ENCODE results near the gene RAC2. TPM values are rescaled to one million over a fixed set of nuclear protein-coding genes. Genes with fewer than 3 reads are reported as not detected.

RAC2 gene
- total RNA-seq, 2 donors from 2014 or later: 620 to 681 TPM

- H3K36me3 Mint-ChIP-seq (ENCODE audit: insufficient read depth in 2 of 2): peaks cover 0 to 2% of the 10 kb centered on the region in 2 donors
- peaks cover 61% of the 10 kb centered on the region for H3K4me1 Mint-ChIP-seq (ENCODE audit: low read depth)
- no peak for DNase-seq
- no peak overlapping the region for H3K27ac Mint-ChIP-seq
- no peaks in the 10 kb centered on the region for H3K27me3 Mint-ChIP-seq (ENCODE audit: low read depth)
- H3K4me3 Mint-ChIP-seq: no peak overlapping the region
- H3K9me3 Mint-ChIP-seq: no peaks in the 10 kb centered on the region
- no peak for ATAC-seq (replicated peaks in 1 of 2)
Observed at GRCh38 chr22:37270928-37271650, 27.0 kb upstream of the RAC2 start.

DNA sequence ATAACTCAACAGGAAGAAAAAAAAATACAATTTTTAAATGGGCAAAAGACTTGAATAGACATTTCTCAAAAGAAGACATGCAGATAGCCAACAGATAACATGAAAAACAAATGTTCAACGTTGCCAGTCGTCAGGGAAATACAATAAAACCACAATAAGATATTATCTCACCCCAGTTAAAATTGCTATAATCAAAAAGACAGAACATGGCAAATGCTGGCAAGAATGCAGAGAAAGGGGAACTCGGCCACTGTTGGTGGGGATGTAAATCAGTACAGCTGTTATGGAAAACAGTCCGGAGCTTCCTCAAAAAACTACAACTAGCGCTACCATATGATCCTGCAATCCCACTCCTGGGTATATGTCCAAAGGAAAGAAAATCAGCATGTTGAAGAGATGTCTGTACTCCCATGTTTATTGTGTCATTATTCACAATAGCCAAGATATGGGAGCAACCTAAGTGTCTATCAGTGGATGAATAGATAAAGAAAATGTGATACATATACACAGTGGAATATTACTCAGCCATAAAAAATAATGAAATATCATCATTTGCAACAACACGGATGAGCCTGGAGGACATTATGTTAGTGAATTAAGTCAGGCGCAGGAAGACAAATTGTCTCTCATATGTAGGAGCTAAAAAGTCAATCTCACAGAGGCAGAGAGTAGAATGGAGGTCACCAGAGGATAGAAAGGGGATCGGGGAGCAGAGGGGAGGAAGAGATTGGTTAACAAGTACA is 26.0 kb upstream of the RAC2 start:
- Mint-ChIP-seq H3K27me3 (ENCODE audit: low read depth) (no peaks in the 10 kb centered on the region), H3K4me1 (ENCODE audit: low read depth) (peaks cover 51% of the 10 kb centered on the region), H3K9me3 (no peaks in the 10 kb centered on the region), H3K27ac (peak overlapping the region; percentile 7), H3K4me3 (no peak overlapping the region), H3K36me3 (ENCODE audit: insufficient read depth in 2 of 2) (peaks cover 0 to 2% of the 10 kb centered on the region in 2 donors)
- DNase-seq: no peak
- no peak for ATAC-seq (replicated peaks in 1 of 2)

GRCh38 chr22:37267661-37268413 is 23.8 kb upstream of the RAC2 start:
- Mint-ChIP-seq H3K27me3 (ENCODE audit: low read depth) (no peaks in the 10 kb centered on the region), H3K9me3 (peaks cover 0 to 4% of the 10 kb centered on the region in 2 donors), H3K4me1 (ENCODE audit: low read depth) (peaks cover 29% of the 10 kb centered on the region), H3K36me3 (ENCODE audit: insufficient read depth in 2 of 2) (peaks cover 0 to 7% of the 10 kb centered on the region in 2 donors), H3K4me3 (peak overlapping the region; percentile 89 to 96), H3K27ac (peak overlapping the region; percentile 93)
- no peak for DNase-seq
- peak in 1 of 2 donors; percentile 30 for ATAC-seq (replicated peaks in 1 of 2)

DNA sequence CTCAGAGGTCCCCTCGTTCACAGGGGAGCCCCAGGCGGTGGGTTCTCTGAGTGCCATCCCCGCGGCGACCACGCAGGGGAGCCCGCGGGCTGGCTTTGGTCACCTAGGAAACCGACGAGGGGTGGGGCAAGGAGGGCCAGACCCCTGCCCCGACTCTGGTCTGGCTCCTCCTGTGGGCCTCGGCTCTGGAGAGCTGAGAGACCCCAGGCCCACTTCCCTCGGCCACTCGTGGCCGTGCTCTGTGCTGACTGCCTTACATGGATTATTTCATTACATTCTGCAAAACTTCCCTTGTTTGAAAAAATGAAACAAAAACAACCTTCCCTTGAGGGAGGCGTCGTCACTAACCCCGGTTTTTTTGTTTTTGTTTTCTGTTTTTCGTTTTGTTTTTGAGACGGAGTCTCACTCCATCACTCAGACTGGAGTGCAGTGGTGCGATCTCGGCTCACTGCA is 23.1 kb upstream of the RAC2 start:
- peaks cover 0 to 4% of the 10 kb centered on the region in 2 donors for H3K9me3 Mint-ChIP-seq
- H3K4me1 Mint-ChIP-seq (ENCODE audit: low read depth): peaks cover 33% of the 10 kb centered on the region
- H3K27ac Mint-ChIP-seq: peak overlapping the region; percentile 93
- peak; percentile 76 to 87 for DNase-seq
- H3K36me3 Mint-ChIP-seq (ENCODE audit: insufficient read depth in 2 of 2): peaks cover 0 to 7% of the 10 kb centered on the region in 2 donors
- ATAC-seq (replicated peaks in 1 of 2): peak; percentile 95 to 97
- peak overlapping the region; percentile 89 to 96 for H3K4me3 Mint-ChIP-seq
- H3K27me3 Mint-ChIP-seq (ENCODE audit: low read depth): no peaks in the 10 kb centered on the region

DNA sequence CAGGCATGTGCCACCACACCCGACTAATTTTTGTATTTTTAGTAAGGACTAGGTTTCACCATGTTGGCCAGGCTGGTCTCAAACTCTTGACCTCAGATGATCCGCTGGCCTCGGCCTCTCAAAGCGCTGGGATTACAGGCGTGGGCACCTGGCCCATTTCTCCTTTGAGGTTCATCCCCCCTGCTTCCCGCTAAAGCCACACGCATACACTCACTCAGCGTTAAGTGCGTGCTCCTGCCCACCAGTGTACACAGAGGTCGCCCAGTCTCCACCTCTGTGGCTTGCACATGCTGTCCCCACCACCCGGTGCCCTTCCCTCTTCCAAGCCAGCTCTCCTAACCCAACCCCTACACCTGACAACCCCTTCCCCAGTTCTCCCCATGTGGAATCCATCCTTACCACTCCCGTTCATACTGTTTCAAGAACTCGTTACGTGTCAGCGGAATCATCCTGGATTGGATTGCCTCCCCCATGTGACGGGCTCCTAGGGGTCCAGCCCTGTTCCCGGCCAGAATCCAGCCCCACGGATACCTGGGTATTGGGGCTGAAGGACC is 22.6 kb upstream of the RAC2 start:
- Mint-ChIP-seq H3K27ac (no peak overlapping the region), H3K27me3 (ENCODE audit: low read depth) (no peaks in the 10 kb centered on the region), H3K4me3 (peak overlapping the region; percentile 89 to 96), H3K9me3 (peaks cover 0 to 4% of the 10 kb centered on the region in 2 donors), H3K36me3 (ENCODE audit: insufficient read depth in 2 of 2) (peaks cover 0 to 7% of the 10 kb centered on the region in 2 donors), H3K4me1 (ENCODE audit: low read depth) (peaks cover 34% of the 10 kb centered on the region)
- peak; percentile 21 to 31 for ATAC-seq (replicated peaks in 1 of 2)
- DNase-seq: no peak

DNA sequence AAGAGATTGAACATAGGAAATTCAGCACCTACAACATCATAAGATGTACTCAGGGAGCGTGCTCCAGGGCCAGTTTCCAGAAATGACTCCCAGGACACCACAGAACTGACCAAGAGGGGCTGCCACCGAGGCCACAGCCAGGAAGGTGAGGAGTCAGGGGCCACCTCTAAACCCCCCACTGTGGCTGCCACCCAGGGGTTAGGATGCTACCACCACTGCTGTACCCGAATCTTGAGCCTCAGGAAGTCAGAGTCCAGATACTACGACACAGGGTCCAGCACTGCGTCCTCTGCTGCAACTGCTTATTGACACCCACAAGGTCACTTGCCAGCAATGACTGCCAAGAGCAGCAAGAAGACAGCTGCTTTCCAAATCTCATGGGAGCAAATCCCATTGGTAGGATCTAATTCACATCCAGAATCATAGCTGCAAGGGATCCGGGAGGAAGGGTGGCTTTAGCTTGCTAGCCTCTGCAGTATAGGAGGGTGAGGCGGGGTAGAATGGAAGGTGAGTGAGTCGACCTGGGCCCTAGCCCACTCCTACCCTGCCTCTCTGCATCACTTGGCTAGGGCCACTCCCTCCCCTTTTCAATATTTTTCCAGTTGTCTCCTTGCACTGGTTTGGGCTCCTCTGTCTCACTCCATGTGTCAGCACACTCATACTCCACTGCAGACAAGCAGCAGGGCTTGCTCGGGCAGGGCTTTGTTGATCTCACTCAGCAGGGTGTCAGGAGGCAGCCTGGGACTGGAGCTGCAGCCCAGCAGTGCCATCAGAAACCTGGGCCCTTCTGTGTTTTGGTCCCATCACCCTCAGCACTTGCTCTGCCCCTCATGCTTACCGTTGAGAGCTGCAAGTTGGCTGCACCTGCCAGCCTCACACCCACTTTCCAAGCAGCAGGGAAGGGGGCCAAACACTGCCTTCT is 20.2 kb upstream of the RAC2 start:
- DNase-seq: no peak
- Mint-ChIP-seq H3K4me1 (ENCODE audit: low read depth) (peaks cover 41% of the 10 kb centered on the region), H3K27me3 (ENCODE audit: low read depth) (no peaks in the 10 kb centered on the region), H3K4me3 (no peak overlapping the region), H3K36me3 (ENCODE audit: insufficient read depth in 2 of 2) (peaks cover 0 to 7% of the 10 kb centered on the region in 2 donors), H3K9me3 (peaks cover 0 to 4% of the 10 kb centered on the region in 2 donors), H3K27ac (no peak overlapping the region)
- no peak for ATAC-seq (replicated peaks in 1 of 2)

DNA sequence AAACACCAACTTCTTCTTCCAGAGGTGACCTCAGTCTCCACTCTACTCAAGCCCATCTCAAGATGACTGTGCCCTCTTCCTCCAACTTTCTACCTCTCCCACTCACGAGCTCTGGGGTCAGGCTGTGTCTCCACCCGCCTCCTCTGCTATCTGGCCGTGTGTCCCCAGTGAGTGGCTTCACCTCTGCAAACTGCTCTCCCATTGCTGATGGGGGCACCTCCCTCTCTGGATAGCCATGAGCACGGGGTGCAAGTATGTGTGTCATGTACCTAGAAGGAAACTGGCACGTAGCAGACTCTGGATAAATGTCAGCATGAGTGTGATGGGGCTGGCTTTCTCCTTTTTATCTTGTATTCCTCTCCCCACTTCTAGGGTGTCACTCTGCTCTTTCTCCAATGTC is 18.3 kb upstream of the RAC2 start:
- H3K27me3 Mint-ChIP-seq (ENCODE audit: low read depth): no peaks in the 10 kb centered on the region
- ATAC-seq (replicated peaks in 1 of 2) (no peak), DNase-seq (no peak)
- peaks cover 0 to 4% of the 10 kb centered on the region in 2 donors for H3K9me3 Mint-ChIP-seq
- peaks cover 0 to 5% of the 10 kb centered on the region in 2 donors for H3K36me3 Mint-ChIP-seq (ENCODE audit: insufficient read depth in 2 of 2)
- H3K4me3 Mint-ChIP-seq: no peak overlapping the region
- no peak overlapping the region for H3K27ac Mint-ChIP-seq
- H3K4me1 Mint-ChIP-seq (ENCODE audit: low read depth): peaks cover 36% of the 10 kb centered on the region

- ATAC-seq (replicated peaks in 1 of 2) (peak; percentile 74 to 87), DNase-seq (peak; percentile 66 to 78)
- H3K27me3 Mint-ChIP-seq (ENCODE audit: low read depth): no peaks in the 10 kb centered on the region
- H3K9me3 Mint-ChIP-seq: peaks cover 0 to 4% of the 10 kb centered on the region in 2 donors
- H3K4me3 Mint-ChIP-seq: peak overlapping the region; percentile 4 to 49
- H3K4me1 Mint-ChIP-seq (ENCODE audit: low read depth): peaks cover 34% of the 10 kb centered on the region
- peaks cover 0 to 5% of the 10 kb centered on the region in 2 donors for H3K36me3 Mint-ChIP-seq (ENCODE audit: insufficient read depth in 2 of 2)
- H3K27ac Mint-ChIP-seq: no peak overlapping the region
Observed at GRCh38 chr22:37260901-37261336, 16.9 kb upstream of the RAC2 start.

GRCh38 chr22:37260155-37260795 is 16.2 kb upstream of the RAC2 start:
- H3K4me3 Mint-ChIP-seq: peak overlapping the region; percentile 4 to 49

GRCh38 chr22:37259540-37260029 is 15.5 kb upstream of the RAC2 start:
- Mint-ChIP-seq H3K36me3 (ENCODE audit: insufficient read depth in 2 of 2) (peaks cover 0 to 5% of the 10 kb centered on the region in 2 donors), H3K27ac (peak overlapping the region; percentile 58), H3K27me3 (ENCODE audit: low read depth) (no peaks in the 10 kb centered on the region), H3K9me3 (peaks cover 0 to 2% of the 10 kb centered on the region in 2 donors), H3K4me3 (peak overlapping the region; percentile 40 to 57), H3K4me1 (ENCODE audit: low read depth) (peaks cover 48% of the 10 kb centered on the region)
- DNase-seq (no peak), ATAC-seq (replicated peaks in 1 of 2) (peak in 1 of 2 donors; percentile 34)

More at GRCh38 chr22:37260155-37260795, 16.2 kb upstream of the RAC2 start:
- H3K9me3 Mint-ChIP-seq: peaks cover 0 to 4% of the 10 kb centered on the region in 2 donors
- DNase-seq (no peak), ATAC-seq (replicated peaks in 1 of 2) (peak in 1 of 2 donors; percentile 10)
- no peak overlapping the region for H3K27ac Mint-ChIP-seq
- H3K36me3 Mint-ChIP-seq (ENCODE audit: insufficient read depth in 2 of 2): peaks cover 0 to 5% of the 10 kb centered on the region in 2 donors
- H3K4me1 Mint-ChIP-seq (ENCODE audit: low read depth): peaks cover 41% of the 10 kb centered on the region
- H3K27me3 Mint-ChIP-seq (ENCODE audit: low read depth): no peaks in the 10 kb centered on the region

DNA sequence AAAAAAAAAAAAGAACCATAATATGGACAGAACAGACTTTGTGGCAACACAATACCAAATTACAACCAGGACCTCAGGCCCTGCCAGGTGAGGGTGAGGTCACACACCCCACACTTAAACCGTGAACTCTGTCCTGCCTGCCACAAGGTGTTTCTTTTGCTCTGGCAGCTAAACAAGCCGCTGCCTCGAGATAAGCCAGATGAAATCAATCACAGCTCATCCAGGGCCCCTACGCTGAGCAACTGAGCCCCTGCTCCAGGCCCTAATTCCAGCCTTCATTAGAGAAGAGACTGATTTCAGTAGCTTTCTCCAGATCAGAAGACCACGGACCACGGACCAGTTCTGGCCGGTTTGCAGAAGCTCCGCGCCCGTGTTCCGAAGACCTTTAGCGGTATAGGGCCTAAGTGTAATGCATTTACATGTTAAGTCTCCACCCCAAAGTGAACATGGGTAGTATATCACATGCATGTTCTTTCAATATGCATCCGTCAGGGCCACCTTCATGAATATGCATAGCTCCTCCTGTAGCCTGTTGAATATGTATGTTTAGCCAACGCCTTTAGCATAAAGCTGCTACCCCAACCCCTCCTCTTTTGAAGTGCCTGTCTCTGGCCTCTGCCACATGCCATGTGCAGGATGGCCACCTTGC is 14.8 kb upstream of the RAC2 start:
- H3K9me3 Mint-ChIP-seq: no peaks in the 10 kb centered on the region
- ATAC-seq (replicated peaks in 1 of 2) (no peak), DNase-seq (no peak)
- peaks cover 0 to 3% of the 10 kb centered on the region in 2 donors for H3K36me3 Mint-ChIP-seq (ENCODE audit: insufficient read depth in 2 of 2)
- no peak overlapping the region for H3K27ac Mint-ChIP-seq
- no peak overlapping the region for H3K4me3 Mint-ChIP-seq
- H3K4me1 Mint-ChIP-seq (ENCODE audit: low read depth): peaks cover 52% of the 10 kb centered on the region
- no peaks in the 10 kb centered on the region for H3K27me3 Mint-ChIP-seq (ENCODE audit: low read depth)
